ENCODE data around the gene TPK1.
A peak's percentile ranks its signal among the peaks of the same experiment; 100 is the strongest.
"Not testable (repeated sequence)": the region's sequence is repeated elsewhere in the genome, so short reads cannot be mapped to it uniquely, and the experiment has no call there.

The TPK1 gene

GRCh38 chr7:144596953-144597352 is 238.9 kb downstream of the TPK1 start:
- TF ChIP-seq CTCF (IDR thresholded peaks at IDR 0.05; ENCODE audit: low read depth, low read length): no peak

GRCh38 chr7:144594580-144594979 is 241.3 kb downstream of the TPK1 start:
- H3K4me3 ChIP-seq (replicated peaks in 1 of 2; ENCODE audit: low read depth in 2 of 2, low read length in 2 of 2): no peak overlapping the region
- no peak for DNase-seq (ENCODE audit: low read depth in 2 of 2)
- no peak for TF ChIP-seq CTCF (IDR thresholded peaks at IDR 0.05; ENCODE audit: low read depth, low read length)

More at GRCh38 chr7:144596953-144597352, 238.9 kb downstream of the TPK1 start:
- DNase-seq (ENCODE audit: low read depth in 2 of 2): no peak
- no peak overlapping the region for H3K4me3 ChIP-seq (replicated peaks in 1 of 2; ENCODE audit: low read depth in 2 of 2, low read length in 2 of 2)

- no peak for TF ChIP-seq CTCF (IDR thresholded peaks at IDR 0.05; ENCODE audit: low read depth, low read length)
- DNase-seq (ENCODE audit: low read depth in 2 of 2): peak in 1 of 2 donors; percentile 16
- H3K4me3 ChIP-seq (replicated peaks in 1 of 2; ENCODE audit: low read depth in 2 of 2, low read length in 2 of 2): no peak overlapping the region
These were observed 247.2 kb downstream of the TPK1 start for GRCh38 chr7:144588559-144589051.

GRCh38 chr7:144587701-144588100 is 248.2 kb downstream of the TPK1 start:
- no peak overlapping the region for H3K4me3 ChIP-seq (replicated peaks in 1 of 2; ENCODE audit: low read depth in 2 of 2, low read length in 2 of 2)
- TF ChIP-seq CTCF (IDR thresholded peaks at IDR 0.05; ENCODE audit: low read depth, low read length): no peak
- no peak for DNase-seq (ENCODE audit: low read depth in 2 of 2)

- no peak overlapping the region for H3K4me3 ChIP-seq (replicated peaks in 1 of 2; ENCODE audit: low read depth in 2 of 2, low read length in 2 of 2)
- DNase-seq (ENCODE audit: low read depth in 2 of 2): no peak
- no peak for TF ChIP-seq CTCF (IDR thresholded peaks at IDR 0.05; ENCODE audit: low read depth, low read length)
These were observed 251.1 kb downstream of the TPK1 start for GRCh38 chr7:144584726-144585125.

GRCh38 chr7:144579687-144580086 is 256.2 kb downstream of the TPK1 start:
- no peak for TF ChIP-seq CTCF (IDR thresholded peaks at IDR 0.05; ENCODE audit: low read depth, low read length)
- no peak for DNase-seq (ENCODE audit: low read depth in 2 of 2)
- no peak overlapping the region for H3K4me3 ChIP-seq (replicated peaks in 1 of 2; ENCODE audit: low read depth in 2 of 2, low read length in 2 of 2)

GRCh38 chr7:144575456-144575855 is 260.4 kb downstream of the TPK1 start:
- no peak overlapping the region for H3K4me3 ChIP-seq (replicated peaks in 1 of 2; ENCODE audit: low read depth in 2 of 2, low read length in 2 of 2)
- DNase-seq (ENCODE audit: low read depth in 2 of 2): no peak
- TF ChIP-seq CTCF (IDR thresholded peaks at IDR 0.05; ENCODE audit: low read depth, low read length): no peak

GRCh38 chr7:144574753-144575152 is 261.1 kb downstream of the TPK1 start:
- not testable (repeated sequence) for DNase-seq (ENCODE audit: low read depth in 2 of 2); H3K4me3 ChIP-seq (replicated peaks in 1 of 2; ENCODE audit: low read depth in 2 of 2, low read length in 2 of 2)

Data from cardiac fibroblast (primary cell).